HepG2 (cell line): ENCODE measurements around the gene NBEAL1. TPM values are rescaled to one million over a fixed set of nuclear protein-coding genes. Genes with fewer than 3 reads are reported as not detected.

Experiments
- CC2D1A ChIP-seq: sonication (generic); formaldehyde crosslinking; IDR thresholded peaks from 2 replicates; pipeline ENCODE4 v1.8.1; 2023; ENCODE audit warnings: mild to moderate bottlenecking, missing genetic modification reagents
- CHD4 ChIP-seq: fragments of 200-600 bp; sonication (generic); IDR thresholded peaks from 2 replicates; pipeline ENCODE4 v1.7.0; 2017; ENCODE audit warnings: mild to moderate bottlenecking, low read length, borderline replicate concordance
- FOXJ3 ChIP-seq: sonication (generic); formaldehyde crosslinking; IDR thresholded peaks from 2 replicates; pipeline ENCODE4 v1.4.0; 2020; ENCODE audit warnings: missing genetic modification reagents, mild to moderate bottlenecking, borderline replicate concordance
- GFI1 ChIP-seq: sonication (generic); formaldehyde crosslinking; IDR thresholded peaks from 2 replicates; pipeline ENCODE4 v1.5.0; 2020; ENCODE audit warnings: missing genetic modification reagents, mild to moderate bottlenecking, borderline replicate concordance
- HNRNPLL ChIP-seq: fragments of 200-400 bp; formaldehyde crosslinking; IDR thresholded peaks from 2 replicates; pipeline ENCODE4 v1.6.1; 2017; ENCODE audit warnings: mild to moderate bottlenecking, low read depth, low read length; ENCODE audit not compliant: poor library complexity, severe bottlenecking
- KAT2B ChIP-seq: fragments of 150-350 bp; IDR thresholded peaks from 2 replicates; pipeline ENCODE4 v1.6.1; 2014; ENCODE audit warnings: low read depth, low read length, borderline replicate concordance
- KDM3A ChIP-seq: IDR thresholded peaks from 2 replicates; pipeline ENCODE4 v1.6.1; 2018; ENCODE audit warnings: low read depth, missing compliant biosample characterization
- MIER2 ChIP-seq: IDR thresholded peaks from 2 replicates; pipeline ENCODE4 v1.6.1; 2016; ENCODE audit warnings: missing biosample characterization, missing genetic modification reagents
- PLSCR1 ChIP-seq: sonication (generic); formaldehyde crosslinking; IDR thresholded peaks from 2 replicates; pipeline ENCODE4 v1.5.0; 2020; ENCODE audit warnings: missing genetic modification reagents, mild to moderate bottlenecking, borderline replicate concordance
- RAD21 ChIP-seq: fragments of 450-650 bp; formaldehyde crosslinking; IDR thresholded peaks from 2 replicates; pipeline ENCODE4 v1.5.0; 2020; ENCODE audit warnings: mild to moderate bottlenecking
- SNAPC4 ChIP-seq: sonication (generic); formaldehyde crosslinking; IDR thresholded peaks from 2 replicates; pipeline ENCODE4 v1.4.0; 2020; ENCODE audit warnings: mild to moderate bottlenecking, missing genetic modification reagents
- TFAP4 ChIP-seq: sonication (generic); IDR thresholded peaks from 2 replicates; pipeline ENCODE4 v1.6.1; 2016; ENCODE audit warnings: low read depth, borderline replicate concordance
- THAP11 ChIP-seq: IDR thresholded peaks from 2 replicates; pipeline ENCODE4 v1.6.1; 2016; ENCODE audit warnings: missing biosample characterization, missing genetic modification reagents
- YEATS4 ChIP-seq: sonication (generic); formaldehyde crosslinking; IDR thresholded peaks from 2 replicates; pipeline ENCODE4 v1.4.0; 2020; ENCODE audit warnings: missing genetic modification reagents, borderline replicate concordance
- ZBTB7A ChIP-seq: sonication (generic); formaldehyde crosslinking; IDR thresholded peaks from 2 replicates; pipeline ENCODE4 v1.8.0; 2022; ENCODE audit warnings: mild to moderate bottlenecking, missing genetic modification reagents
- ZBTB8A ChIP-seq: sonication (generic); formaldehyde crosslinking; IDR thresholded peaks from 2 replicates; pipeline ENCODE4 v1.4.0; 2020; ENCODE audit warnings: mild to moderate bottlenecking, low read depth, missing genetic modification reagents, borderline replicate concordance
- ZIK1 ChIP-seq: sonication (generic); formaldehyde crosslinking; IDR thresholded peaks from 2 replicates; pipeline ENCODE4 v1.5.0; 2020; ENCODE audit warnings: mild to moderate bottlenecking, low read depth, missing genetic modification reagents, borderline replicate concordance
- ZNF138 ChIP-seq: sonication (generic); formaldehyde crosslinking; IDR thresholded peaks from 2 replicates; pipeline ENCODE4 v1.5.0; 2020; ENCODE audit warnings: mild to moderate bottlenecking, low read depth, missing genetic modification reagents
- ZNF235 ChIP-seq: sonication (generic); formaldehyde crosslinking; IDR thresholded peaks from 2 replicates; pipeline ENCODE4 v1.8.1; 2023; ENCODE audit warnings: mild to moderate bottlenecking, missing genetic modification reagents, borderline replicate concordance
- ZNF24 ChIP-seq: fragments of 450-650 bp; IDR thresholded peaks from 2 replicates; pipeline ENCODE4 v1.6.1; 2017; ENCODE audit warnings: antibody characterized with exemption, mild to moderate bottlenecking
- ZNF543 ChIP-seq: sonication (generic); formaldehyde crosslinking; IDR thresholded peaks from 2 replicates; pipeline ENCODE4 v1.4.0; 2020; ENCODE audit warnings: mild to moderate bottlenecking, missing genetic modification reagents
- ZNF577 ChIP-seq: sonication (generic); formaldehyde crosslinking; IDR thresholded peaks from 2 replicates; pipeline ENCODE4 v1.4.0; 2020; ENCODE audit warnings: mild to moderate bottlenecking, low read depth, missing genetic modification reagents, borderline replicate concordance
- ZNF644 ChIP-seq: IDR thresholded peaks from 2 replicates; pipeline ENCODE4 v1.6.1; 2016; ENCODE audit warnings: low read depth
- ZNF709 ChIP-seq: sonication (generic); formaldehyde crosslinking; IDR thresholded peaks from 2 replicates; pipeline ENCODE4 v1.5.0; 2020; ENCODE audit warnings: mild to moderate bottlenecking, missing genetic modification reagents
- polyA plus RNA-seq, 8 experiments: library from polyadenylated mRNA; depleted of rRNA in 3 of 8; stranded (reverse) in 7 of 8; unstranded in 1 of 8; fragments of >200 nt; fragmentation: Illumina TruSeq in 4 of 8; extraction: Trizol in 4 of 8; gene quantifications; 2 replicates each; pipeline versions ENCODE4 v1.2.1 to v1.2.3, GENCODE V29; 2011 to 2016; ENCODE audit warnings: low read depth in 4 of 8, missing spikeins in 1 of 8, mixed read lengths in 1 of 8; ENCODE audit not compliant: insufficient read depth in 1 of 8
- total RNA-seq, 5 experiments: library from RNA; depleted of rRNA; stranded (reverse); fragments of >200 nt; fragmentation: Illumina TruSeq; extraction: Trizol; gene quantifications; 2 replicates each; pipeline ENCODE4 v1.2.3, GENCODE V29; 2016; ENCODE audit warnings: low read depth in 1 of 5

The NBEAL1 gene
- total and polyA plus RNA-seq, 2 of the 13 experiments (the other 11 are each of a cell fraction or from before 2014, with no cell fraction given): 6.4 to 15.7 TPM

- peak; percentile 39; the same call in 1 of the 2 replicates for TF ChIP-seq ZBTB8A
- peak; percentile 87 for TF ChIP-seq GFI1 (CRISPR knock-in tag)
- TF ChIP-seq PLSCR1 (CRISPR knock-in tag): no peak
- TF ChIP-seq SNAPC4 (CRISPR knock-in tag): peak; percentile 98
- TF ChIP-seq CHD4: no peak
- no peak for TF ChIP-seq ZNF577 (CRISPR knock-in tag)
- TF ChIP-seq ZNF644 (CRISPR knock-in tag): no peak
- TF ChIP-seq CC2D1A: 0 out of 2 replicates have a peak, but pooled peaks have one; percentile 67
- peak; percentile 97 for TF ChIP-seq ZNF709
- TF ChIP-seq HNRNPLL: peak; percentile 90
- peak; percentile 37; the same call in 1 of the 2 replicates for TF ChIP-seq KDM3A (CRISPR knock-in tag)
- peak; percentile 52 for TF ChIP-seq RAD21 (CRISPR knock-in tag)
- no peak for TF ChIP-seq ZNF24
- TF ChIP-seq MIER2: peak; percentile 59; the same call in 1 of the 2 replicates
- TF ChIP-seq ZNF235 (CRISPR knock-in tag): peak; percentile 98
- peak; percentile 93 for TF ChIP-seq THAP11 (CRISPR knock-in tag)
- TF ChIP-seq ZIK1 (CRISPR knock-in tag): 0 out of 2 replicates have a peak, but pooled peaks have one; percentile 84
- TF ChIP-seq YEATS4: peak; percentile 97
- peak; percentile 31; the same call in 1 of the 2 replicates for TF ChIP-seq ZNF543 (CRISPR knock-in tag)
- peak; percentile 87 for TF ChIP-seq FOXJ3 (CRISPR knock-in tag)
- peak; percentile 11; the same call in 1 of the 2 replicates for TF ChIP-seq TFAP4
- no peak for TF ChIP-seq KAT2B
- TF ChIP-seq ZBTB7A (CRISPR knock-in tag): peak; percentile 91
- 0 out of 2 replicates have a peak, but pooled peaks have one; percentile 19 for TF ChIP-seq ZNF138
These were observed 224.2 kb downstream of the NBEAL1 start, which contains the start of gene CYP20A1 (continued) for GRCh38 chr2:203238704-203239526.
